ENCODE results near the gene CADM2.

The CADM2 gene

GRCh38 chr3:85182975-85183752 is 224.4 kb downstream of the CADM2 start:
- TF ChIP-seq, protein P1, sequence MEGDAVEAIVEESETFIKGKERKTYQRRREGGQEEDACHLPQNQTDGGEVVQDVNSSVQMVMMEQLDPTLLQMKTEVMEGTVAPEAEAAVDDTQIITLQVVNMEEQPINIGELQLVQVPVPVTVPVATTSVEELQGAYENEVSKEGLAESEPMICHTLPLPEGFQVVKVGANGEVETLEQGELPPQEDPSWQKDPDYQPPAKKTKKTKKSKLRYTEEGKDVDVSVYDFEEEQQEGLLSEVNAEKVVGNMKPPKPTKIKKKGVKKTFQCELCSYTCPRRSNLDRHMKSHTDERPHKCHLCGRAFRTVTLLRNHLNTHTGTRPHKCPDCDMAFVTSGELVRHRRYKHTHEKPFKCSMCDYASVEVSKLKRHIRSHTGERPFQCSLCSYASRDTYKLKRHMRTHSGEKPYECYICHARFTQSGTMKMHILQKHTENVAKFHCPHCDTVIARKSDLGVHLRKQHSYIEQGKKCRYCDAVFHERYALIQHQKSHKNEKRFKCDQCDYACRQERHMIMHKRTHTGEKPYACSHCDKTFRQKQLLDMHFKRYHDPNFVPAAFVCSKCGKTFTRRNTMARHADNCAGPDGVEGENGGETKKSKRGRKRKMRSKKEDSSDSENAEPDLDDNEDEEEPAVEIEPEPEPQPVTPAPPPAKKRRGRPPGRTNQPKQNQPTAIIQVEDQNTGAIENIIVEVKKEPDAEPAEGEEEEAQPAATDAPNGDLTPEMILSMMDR (IDR thresholded peaks at IDR 0.05; ENCODE audit: low read depth, low read length, missing control alignments): no peak
- in situ Hi-C loops (cut with HindIII; ENCODE audit: low sequenced_read_pairs): no loop called here

GRCh38 chr3:85185495-85185894 is 226.7 kb downstream of the CADM2 start:
- no peak overlapping the region for H3K4me3 ChIP-seq (ENCODE audit: low read depth, low read length)
- DNase-seq (ENCODE audit: low read depth): no peak
- TF ChIP-seq, protein P1 (IDR thresholded peaks at IDR 0.05; ENCODE audit: low read depth, low read length, missing control alignments): no peak
- in situ Hi-C loops (cut with HindIII; ENCODE audit: low sequenced_read_pairs): no loop called here

More at GRCh38 chr3:85182975-85183752, 224.4 kb downstream of the CADM2 start:
- no peak for DNase-seq (ENCODE audit: low read depth)
- no peak overlapping the region for H3K4me3 ChIP-seq (ENCODE audit: low read depth, low read length)

DNA sequence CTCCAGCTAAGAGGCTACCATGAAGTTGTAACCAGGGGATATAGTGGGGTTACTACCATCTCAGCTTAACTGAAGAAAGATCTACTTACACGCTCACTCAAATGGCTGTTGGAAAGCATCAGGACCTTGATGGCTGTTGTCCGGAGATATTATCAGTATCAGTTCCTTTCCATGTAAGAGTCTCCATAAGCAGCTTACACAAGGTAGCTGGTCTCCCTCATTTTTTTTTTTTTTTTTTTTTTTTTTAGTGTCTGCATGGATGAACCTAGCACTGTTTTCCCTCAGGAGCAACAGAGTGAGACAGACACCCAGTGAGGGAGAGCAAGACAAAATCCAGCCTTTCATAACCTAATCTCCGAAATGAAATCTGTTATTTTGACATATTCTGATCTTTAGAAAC is 230.9 kb downstream of the CADM2 start:
- in situ Hi-C loops (cut with HindIII; ENCODE audit: low sequenced_read_pairs): no loop called here
- no peak overlapping the region for H3K4me3 ChIP-seq (ENCODE audit: low read depth, low read length)
- DNase-seq (ENCODE audit: low read depth): no peak
- TF ChIP-seq, protein P1 (IDR thresholded peaks at IDR 0.05; ENCODE audit: low read depth, low read length, missing control alignments): no peak

DNA sequence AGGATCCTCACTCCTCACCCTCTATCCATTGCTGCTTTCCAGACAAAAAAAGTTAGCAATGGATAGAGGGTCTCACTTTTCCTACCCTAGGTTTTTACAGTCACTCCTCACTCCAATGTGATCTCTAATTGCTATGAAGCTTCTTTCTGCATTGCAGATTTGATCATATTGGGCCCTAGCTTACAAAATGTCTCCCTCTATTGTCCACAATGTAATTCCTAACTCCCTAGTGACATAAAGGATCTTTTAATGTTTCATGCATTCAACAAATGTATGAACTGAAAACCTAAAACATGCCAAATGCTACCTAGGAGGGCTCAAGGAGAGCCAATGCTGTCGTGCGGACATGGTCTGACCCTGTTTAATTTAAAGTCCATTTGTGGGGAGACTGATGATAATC is 234.8 kb downstream of the CADM2 start:
- DNase-seq (ENCODE audit: low read depth): no peak
- H3K4me3 ChIP-seq (ENCODE audit: low read depth, low read length): no peak overlapping the region
- in situ Hi-C loops (cut with HindIII; ENCODE audit: low sequenced_read_pairs): no loop called here
- TF ChIP-seq, protein P1 (IDR thresholded peaks at IDR 0.05; ENCODE audit: low read depth, low read length, missing control alignments): peak; percentile 9

DNA sequence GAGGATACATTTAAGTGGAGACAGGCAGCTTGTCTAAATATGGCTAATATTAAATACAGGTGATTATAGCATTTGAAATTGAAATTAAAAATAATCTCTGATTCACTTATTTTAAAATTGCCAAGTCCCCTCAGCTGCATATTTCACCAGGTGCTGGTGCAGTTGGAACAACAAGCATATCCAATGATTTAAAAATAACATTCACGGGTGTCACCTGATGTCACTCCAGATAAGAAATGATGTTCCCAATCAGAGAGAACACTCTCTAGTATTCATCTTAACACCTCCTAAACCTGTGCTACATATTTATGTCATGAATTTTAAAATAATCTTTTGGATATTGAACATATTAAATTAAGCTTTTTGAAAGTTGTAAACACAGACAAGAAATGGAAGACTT is 249.9 kb downstream of the CADM2 start:
- TF ChIP-seq, protein P1 (IDR thresholded peaks at IDR 0.05; ENCODE audit: low read depth, low read length, missing control alignments): no peak
- H3K4me3 ChIP-seq (ENCODE audit: low read depth, low read length): no peak overlapping the region
- no peak for DNase-seq (ENCODE audit: low read depth)
- in situ Hi-C loops (cut with HindIII; ENCODE audit: low sequenced_read_pairs): no loop called here

GRCh38 chr3:85210540-85210939 is 251.8 kb downstream of the CADM2 start:
- DNase-seq (ENCODE audit: low read depth): no peak
- in situ Hi-C loops (cut with HindIII; ENCODE audit: low sequenced_read_pairs): no loop called here
- H3K4me3 ChIP-seq (ENCODE audit: low read depth, low read length): no peak overlapping the region
- TF ChIP-seq, protein P1 (IDR thresholded peaks at IDR 0.05; ENCODE audit: low read depth, low read length, missing control alignments): no peak
